Measurements from ENCODE around the gene SKAP1. TPM values are rescaled to one million over a fixed set of nuclear protein-coding genes. Genes with fewer than 3 reads are reported as not detected.
A peak's percentile ranks its signal among the peaks of the same experiment; 100 is the strongest.
"Not testable (repeated sequence)": the region's sequence is repeated elsewhere in the genome, so short reads cannot be mapped to it uniquely, and the experiment has no call there.

The SKAP1 gene
- polyA plus RNA-seq, 1 donor from 2014 or later = 11.5 TPM

- peaks cover 22% of the 10 kb centered on the region for H3K27me3 Mint-ChIP-seq
- no peak overlapping the region for H3K4me3 Mint-ChIP-seq
- peaks cover under 1 to 10% (median 7%) of the 10 kb centered on the region in 3 donors for H3K4me1 Mint-ChIP-seq
- H3K36me3 Mint-ChIP-seq = peaks cover 1% of the 10 kb centered on the region
- peak overlapping the region in 1 of 3 donors; percentile 33 for H3K27ac Mint-ChIP-seq
- H3K9me3 Mint-ChIP-seq = peaks cover 0 to 3% (median 1%) of the 10 kb centered on the region in 3 donors
Measured at GRCh38 chr17:48459070-48459844, 29.2 kb upstream of the SKAP1 start.

GRCh38 chr17:48457080-48457836 is 27.2 kb upstream of the SKAP1 start:
- peak overlapping the region in 2 of 3 donors; percentile 28 to 64 for H3K27ac Mint-ChIP-seq
- peaks cover 11 to 20% (median 20%) of the 10 kb centered on the region in 3 donors for H3K4me1 Mint-ChIP-seq
- peaks cover 14% of the 10 kb centered on the region for H3K27me3 Mint-ChIP-seq
- H3K36me3 Mint-ChIP-seq = peaks cover 1% of the 10 kb centered on the region
- H3K4me3 Mint-ChIP-seq = no peak overlapping the region
- H3K9me3 Mint-ChIP-seq = peaks cover 0 to 4% (median 3%) of the 10 kb centered on the region in 3 donors

GRCh38 chr17:48456589-48456988 is 26.6 kb upstream of the SKAP1 start:
- H3K36me3 Mint-ChIP-seq = peaks cover 1% of the 10 kb centered on the region
- peaks cover 0 to 4% (median 3%) of the 10 kb centered on the region in 3 donors for H3K9me3 Mint-ChIP-seq
- peak overlapping the region in 1 of 3 donors; percentile 28 for H3K27ac Mint-ChIP-seq
- H3K27me3 Mint-ChIP-seq = peaks cover 14% of the 10 kb centered on the region
- H3K4me3 Mint-ChIP-seq = peak overlapping the region in 1 of 4 donors; percentile 72
- peaks cover 11 to 21% (median 20%) of the 10 kb centered on the region in 3 donors for H3K4me1 Mint-ChIP-seq

GRCh38 chr17:48455791-48456190 is 25.8 kb upstream of the SKAP1 start:
- H3K27ac Mint-ChIP-seq = no peak overlapping the region
- H3K36me3 Mint-ChIP-seq = peaks cover 1% of the 10 kb centered on the region
- no peak overlapping the region for H3K4me3 Mint-ChIP-seq
- H3K27me3 Mint-ChIP-seq = peaks cover 19% of the 10 kb centered on the region
- peaks cover 11 to 23% (median 20%) of the 10 kb centered on the region in 3 donors for H3K4me1 Mint-ChIP-seq
- H3K9me3 Mint-ChIP-seq = peaks cover 0 to 4% (median 3%) of the 10 kb centered on the region in 3 donors

GRCh38 chr17:48453447-48453846 is 23.4 kb upstream of the SKAP1 start:
- peak overlapping the region in 1 of 3 donors; percentile 89 for H3K27ac Mint-ChIP-seq
- peaks cover 11 to 26% (median 20%) of the 10 kb centered on the region in 3 donors for H3K4me1 Mint-ChIP-seq
- peaks cover 0 to 4% (median 3%) of the 10 kb centered on the region in 3 donors for H3K9me3 Mint-ChIP-seq
- peak overlapping the region in 1 of 4 donors; percentile 77 for H3K4me3 Mint-ChIP-seq
- peaks cover 1% of the 10 kb centered on the region for H3K36me3 Mint-ChIP-seq
- peaks cover 17% of the 10 kb centered on the region for H3K27me3 Mint-ChIP-seq

- Mint-ChIP-seq H3K27ac (no peak overlapping the region), H3K4me1 (peaks cover 11 to 16% (median 13%) of the 10 kb centered on the region in 3 donors)
Measured at GRCh38 chr17:48451489-48451888, 21.5 kb upstream of the SKAP1 start.

GRCh38 chr17:48449335-48449734 is 19.3 kb upstream of the SKAP1 start:
- peaks cover 30% of the 10 kb centered on the region for H3K27me3 Mint-ChIP-seq
- H3K4me1 Mint-ChIP-seq = peaks cover 13 to 27% (median 15%) of the 10 kb centered on the region in 3 donors
- not testable (repeated sequence) for H3K9me3 Mint-ChIP-seq, H3K27ac Mint-ChIP-seq, H3K4me3 Mint-ChIP-seq, H3K36me3 Mint-ChIP-seq

More at GRCh38 chr17:48451489-48451888, 21.5 kb upstream of the SKAP1 start:
- H3K36me3 Mint-ChIP-seq = no peaks in the 10 kb centered on the region
- H3K27me3 Mint-ChIP-seq = peaks cover 14% of the 10 kb centered on the region
- peaks cover 0 to 4% (median 3%) of the 10 kb centered on the region in 3 donors for H3K9me3 Mint-ChIP-seq
- H3K4me3 Mint-ChIP-seq = no peak overlapping the region

- peaks cover 0 to 9% (median 6%) of the 10 kb centered on the region in 3 donors for H3K9me3 Mint-ChIP-seq
- H3K4me3 Mint-ChIP-seq = no peak overlapping the region
- H3K27ac Mint-ChIP-seq = no peak overlapping the region
- H3K27me3 Mint-ChIP-seq = peaks cover 27% of the 10 kb centered on the region
- peaks cover 21 to 42% (median 35%) of the 10 kb centered on the region in 3 donors for H3K4me1 Mint-ChIP-seq
- H3K36me3 Mint-ChIP-seq = no peaks in the 10 kb centered on the region
Measured at GRCh38 chr17:48445248-48445620, 15.2 kb upstream of the SKAP1 start.

- H3K4me1 Mint-ChIP-seq = peaks cover 21 to 48% (median 41%) of the 10 kb centered on the region in 3 donors
- peaks cover 0 to 9% (median 6%) of the 10 kb centered on the region in 3 donors for H3K9me3 Mint-ChIP-seq
- H3K36me3 Mint-ChIP-seq = no peaks in the 10 kb centered on the region
- peaks cover 29% of the 10 kb centered on the region for H3K27me3 Mint-ChIP-seq
- H3K27ac Mint-ChIP-seq = peak overlapping the region in 1 of 3 donors; percentile 46
- H3K4me3 Mint-ChIP-seq = peak overlapping the region in 2 of 4 donors; percentile 3 to 63
Measured at GRCh38 chr17:48444516-48445247, 14.7 kb upstream of the SKAP1 start.

GRCh38 chr17:48443712-48444111 is 13.7 kb upstream of the SKAP1 start:
- Mint-ChIP-seq H3K27ac (no peak overlapping the region), H3K4me1 (peaks cover 27 to 55% (median 48%) of the 10 kb centered on the region in 3 donors), H3K4me3 (no peak overlapping the region), H3K36me3 (no peaks in the 10 kb centered on the region), H3K27me3 (peaks cover 36% of the 10 kb centered on the region), H3K9me3 (peaks cover 0 to 9% (median 6%) of the 10 kb centered on the region in 3 donors)

GRCh38 chr17:48442819-48443218 is 12.8 kb upstream of the SKAP1 start:
- Mint-ChIP-seq H3K36me3 (no peaks in the 10 kb centered on the region), H3K4me1 (peaks cover 30 to 60% (median 53%) of the 10 kb centered on the region in 3 donors), H3K27ac (peak overlapping the region in 1 of 3 donors; percentile 7), H3K4me3 (peak overlapping the region in 1 of 4 donors; percentile 65), H3K9me3 (peaks cover 0 to 9% (median 6%) of the 10 kb centered on the region in 3 donors), H3K27me3 (peaks cover 38% of the 10 kb centered on the region)

- Mint-ChIP-seq H3K4me1 (peaks cover 30 to 60% (median 53%) of the 10 kb centered on the region in 3 donors), H3K4me3 (peak overlapping the region in 2 of 4 donors; percentile 2 to 17), H3K9me3 (peaks cover 0 to 11% (median 6%) of the 10 kb centered on the region in 3 donors), H3K36me3 (no peaks in the 10 kb centered on the region), H3K27me3 (peaks cover 38% of the 10 kb centered on the region), H3K27ac (peak overlapping the region; percentile 7 to 82 (median 32))
Measured at GRCh38 chr17:48441862-48442261, 11.8 kb upstream of the SKAP1 start.

- Mint-ChIP-seq H3K4me3 (peak overlapping the region; percentile 1 to 70 (median 39)), H3K9me3 (peaks cover 0 to 16% (median 6%) of the 10 kb centered on the region in 3 donors), H3K4me1 (peaks cover 30 to 60% (median 53%) of the 10 kb centered on the region in 3 donors), H3K36me3 (no peaks in the 10 kb centered on the region), H3K27ac (peak overlapping the region; percentile 7 to 82 (median 32)), H3K27me3 (peaks cover 40% of the 10 kb centered on the region)
Measured at GRCh38 chr17:48441231-48441711, 11.3 kb upstream of the SKAP1 start.

GRCh38 chr17:48440669-48441068 is 10.7 kb upstream of the SKAP1 start:
- H3K4me3 Mint-ChIP-seq = peak overlapping the region in 2 of 4 donors; percentile 61 to 74
- peaks cover 30 to 57% (median 53%) of the 10 kb centered on the region in 3 donors for H3K4me1 Mint-ChIP-seq
- H3K36me3 Mint-ChIP-seq = no peaks in the 10 kb centered on the region
- H3K27ac Mint-ChIP-seq = peak overlapping the region; percentile 7 to 32 (median 17)
- H3K27me3 Mint-ChIP-seq = peaks cover 38% of the 10 kb centered on the region
- H3K9me3 Mint-ChIP-seq = peaks cover 0 to 16% (median 6%) of the 10 kb centered on the region in 3 donors
